Skin of body (tissue), 2 donors: Measurements from ENCODE around the gene PAN2. TPM values are rescaled to one million over a fixed set of nuclear protein-coding genes. Genes with fewer than 3 reads are reported as not detected.
A peak's percentile ranks its signal among the peaks of the same experiment; 100 is the strongest.
"Not testable (repeated sequence)": the region's sequence is repeated elsewhere in the genome, so short reads cannot be mapped to it uniquely, and the experiment has no call there.

Source experiments
- DNase-seq: peaks from one replicate; lab custom pipeline; 2025; lab: John Stamatoyannopoulos, UW
- total RNA-seq: library from RNA; depleted of rRNA; stranded (reverse); fragments of >200 nt; gene quantifications from one replicate; pipeline ENCODE4 v1.2.3, GENCODE V29; 2014

Gene PAN2
- total RNA-seq, 1 donor from 2014 or later = 43.7 TPM

DNA sequence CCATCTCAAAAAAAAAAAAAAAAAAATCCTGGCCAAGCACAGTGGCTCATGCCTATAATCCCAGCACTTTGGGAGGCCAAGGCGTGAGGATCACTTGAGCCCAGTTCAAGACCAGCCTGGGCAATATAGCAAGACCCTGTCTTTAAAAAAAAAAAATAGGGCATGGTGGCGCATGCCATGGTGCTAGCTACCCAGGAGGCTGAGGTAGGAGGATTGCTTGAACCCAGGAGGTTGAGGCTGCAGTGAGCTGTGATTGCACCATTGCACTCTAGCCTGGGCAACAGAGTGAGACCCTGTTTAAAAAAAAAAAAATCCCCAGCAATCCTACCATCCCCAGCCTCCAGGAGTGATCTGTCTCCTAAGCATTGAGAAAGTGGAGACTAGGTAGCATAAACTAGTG is 8.5 kb upstream of the PAN2 start:
- DNase-seq = not testable (repeated sequence)

DNA sequence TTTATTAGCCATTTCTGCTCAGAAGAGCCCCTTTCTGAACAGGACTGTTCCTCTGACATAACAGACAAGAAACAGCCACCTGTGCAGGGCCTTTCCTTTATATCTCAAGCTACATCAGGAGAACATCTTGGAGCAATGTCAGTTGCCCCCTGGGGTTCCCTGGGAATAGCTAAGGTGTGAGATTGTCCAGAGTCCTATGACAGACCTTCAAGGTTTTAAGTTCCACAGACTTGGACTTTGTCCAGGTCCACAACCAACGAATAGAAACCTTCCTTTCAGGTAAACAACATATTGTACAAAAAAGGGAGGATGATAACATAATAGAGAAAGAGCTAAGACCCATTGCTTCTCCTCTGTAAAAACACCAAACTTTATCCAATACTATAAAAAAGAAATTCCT is 7.8 kb upstream of the PAN2 start:
- no peak for DNase-seq

DNA sequence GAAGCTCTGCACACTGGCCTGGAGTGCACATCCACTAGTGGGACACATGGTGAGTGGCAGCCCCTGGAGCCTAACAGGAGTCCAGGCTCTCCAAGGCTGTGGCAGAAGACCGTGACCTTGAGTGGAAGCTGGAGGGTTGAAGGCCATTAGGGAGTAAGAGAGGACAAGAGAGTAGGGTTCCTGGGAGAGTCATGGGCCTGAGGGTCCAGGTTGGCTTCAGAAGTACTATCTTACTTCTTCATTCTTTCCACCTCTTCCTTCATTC is 5.3 kb upstream of the PAN2 start:
- no peak for DNase-seq

DNA sequence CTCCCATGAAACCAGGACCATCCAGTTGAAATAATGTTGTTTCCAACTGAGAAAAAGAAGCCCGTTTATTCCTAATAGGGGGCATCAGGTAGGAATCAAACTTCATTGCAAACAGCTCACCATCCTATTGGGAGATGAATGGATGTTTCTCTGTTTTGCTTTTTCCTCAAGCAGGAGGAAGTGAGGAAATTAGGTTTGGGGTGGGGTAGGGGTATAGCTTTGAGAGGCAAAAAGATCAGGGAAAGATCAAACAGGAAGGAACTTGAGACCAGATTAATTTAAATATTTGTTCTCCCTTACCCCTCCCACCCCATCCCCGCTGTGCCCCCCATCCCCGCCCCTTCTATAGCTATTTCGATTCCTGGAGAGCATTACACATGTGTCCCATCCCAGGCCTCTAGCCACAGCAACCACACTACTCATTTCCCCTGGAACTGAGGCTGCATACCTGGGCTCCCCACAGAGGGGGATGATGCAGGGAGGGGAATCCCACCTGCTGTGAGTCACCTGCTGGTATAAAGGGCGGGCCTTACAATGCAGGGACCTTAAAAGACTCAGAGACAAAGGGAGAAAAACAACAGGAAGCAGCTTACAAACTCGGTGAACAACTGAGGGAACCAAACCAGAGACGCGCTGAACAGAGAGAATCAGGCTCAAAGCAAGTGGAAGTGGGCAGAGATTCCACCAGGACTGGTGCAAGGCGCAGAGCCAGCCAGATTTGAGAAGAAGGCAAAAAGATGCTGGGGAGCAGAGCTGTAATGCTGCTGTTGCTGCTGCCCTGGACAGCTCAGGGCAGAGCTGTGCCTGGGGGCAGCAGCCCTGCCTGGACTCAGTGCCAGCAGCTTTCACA is 4.7 kb upstream of the PAN2 start, which contains the start of gene IL23A:
Gene IL23A, plus strand, starts transcription at position 577 of the 850 bp plus-strand sequence. Its CDS starts 161 bp downstream, at position 738.
- DNase-seq = no peak

DNA sequence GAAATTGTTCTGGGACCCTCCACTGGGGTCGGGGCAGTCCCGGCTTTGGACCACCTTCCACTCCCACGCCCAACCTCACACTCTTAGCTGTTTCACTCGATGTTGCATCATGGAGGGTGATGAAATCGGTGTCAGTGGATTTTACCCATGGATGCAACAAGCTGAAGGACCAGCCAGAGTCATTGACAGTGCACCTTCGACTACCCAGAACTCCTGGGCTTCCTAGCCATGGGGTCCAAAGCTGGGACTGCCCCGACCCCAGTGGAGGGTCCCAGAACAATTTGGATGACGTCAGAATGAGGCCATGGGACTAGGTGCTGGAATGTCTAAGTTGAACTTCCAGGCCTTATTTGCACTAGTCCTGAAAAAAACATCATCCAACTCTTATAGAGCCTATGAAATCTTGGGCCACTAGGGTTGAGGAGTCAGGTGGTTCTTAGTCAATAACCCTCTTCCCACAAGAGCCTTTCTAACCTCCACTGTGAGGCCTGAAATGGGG is 4.0 kb upstream of the PAN2 start:
- no peak for DNase-seq

DNA sequence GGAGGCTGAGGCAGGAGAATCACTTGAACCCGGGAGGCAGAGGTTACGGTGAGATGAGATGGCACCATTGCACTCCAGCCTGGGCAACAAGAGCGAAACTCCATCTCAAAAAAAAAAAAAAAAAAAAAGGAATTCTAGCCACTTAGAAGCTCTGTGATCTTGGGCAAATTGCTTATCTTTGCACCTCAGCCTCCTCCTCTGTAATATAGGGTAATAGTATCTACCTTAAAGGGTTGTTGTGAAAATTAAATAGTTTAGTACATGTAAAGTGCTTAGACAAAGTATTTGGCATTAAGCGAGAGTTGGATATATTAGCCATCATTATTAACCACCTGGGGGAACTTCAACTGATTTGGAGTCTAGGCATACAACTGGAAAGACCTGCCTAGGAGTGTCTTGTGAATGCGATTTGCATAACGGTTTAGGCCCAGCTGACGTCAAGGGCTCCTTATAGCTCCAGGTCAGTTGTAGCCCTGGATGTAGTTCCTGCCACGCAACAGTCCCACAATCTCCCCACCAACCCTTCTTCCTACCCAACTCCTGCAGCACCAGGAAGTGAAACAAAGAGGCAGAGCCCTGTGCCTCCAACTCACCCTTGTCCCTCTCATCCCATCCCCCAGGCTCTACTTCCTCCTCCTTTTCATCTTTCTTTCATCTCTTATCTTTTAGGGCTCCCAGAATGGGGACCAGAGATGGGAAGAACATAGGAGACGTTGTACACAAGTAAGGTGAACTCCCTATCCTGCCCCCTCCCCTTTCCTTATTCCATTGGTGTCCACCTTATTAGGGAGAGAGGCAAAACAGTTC is 2.8 kb upstream of the PAN2 start:
- peak; percentile 8 for DNase-seq

DNA sequence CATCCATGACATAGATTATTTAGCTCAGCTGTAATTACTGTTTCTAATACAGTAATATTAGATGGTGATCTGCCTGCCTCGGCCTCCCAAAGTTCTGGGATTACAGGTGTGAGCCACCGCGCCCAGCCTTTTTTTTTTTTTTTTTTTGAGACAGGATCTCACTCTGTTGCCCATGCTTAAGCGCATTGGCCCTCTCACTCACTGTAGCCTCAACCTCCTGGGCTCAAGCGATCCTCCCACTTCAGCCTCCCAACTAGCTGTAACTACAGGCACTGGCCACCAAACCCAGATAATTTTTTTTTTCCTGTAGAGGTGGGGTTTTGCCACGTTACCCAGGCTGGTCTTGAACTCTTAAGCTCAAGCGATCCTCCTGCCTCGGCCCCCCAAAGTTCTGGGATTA is 1.7 kb upstream of the PAN2 start:
- DNase-seq = not testable (repeated sequence)

DNA sequence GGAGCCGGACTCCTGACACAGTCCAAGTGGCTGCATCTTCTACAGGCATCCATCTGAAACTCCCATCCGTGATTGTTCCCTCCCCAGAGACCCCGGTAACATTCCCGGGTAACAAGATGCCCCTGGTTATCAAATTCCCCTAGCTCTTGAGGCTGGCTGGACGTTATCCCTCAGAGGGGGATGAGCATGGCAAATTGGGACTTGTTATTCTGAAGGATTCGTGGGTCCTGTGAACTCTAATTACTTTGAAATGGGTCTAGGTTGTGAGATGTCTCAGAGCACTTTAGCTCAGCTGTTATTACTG is 642 bp upstream of the PAN2 start:
- DNase-seq = no peak

DNA sequence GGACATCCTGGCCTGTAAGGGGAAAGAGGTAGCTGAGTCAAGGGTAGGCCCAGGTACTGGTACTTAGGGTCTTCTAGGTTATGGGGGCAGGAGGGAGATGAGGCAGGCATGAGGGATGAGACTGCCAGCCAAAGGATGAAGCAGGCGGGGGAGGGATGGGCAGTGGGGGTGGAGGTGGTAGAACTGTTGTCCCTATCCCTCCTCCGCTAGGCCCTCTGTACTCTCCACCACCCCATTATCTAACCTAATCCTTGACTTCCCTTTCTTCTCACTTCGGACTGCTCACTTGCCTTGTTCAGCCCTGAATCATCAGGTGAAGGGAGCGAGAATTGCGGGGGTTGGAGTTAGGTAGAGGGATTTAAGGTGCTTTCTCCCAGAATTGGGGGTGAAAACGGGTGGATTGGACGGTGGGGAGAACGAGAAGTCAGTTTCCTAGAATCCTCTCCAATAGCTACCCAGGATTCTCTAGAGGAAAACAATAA is 562 bp downstream of the PAN2 start:
- no peak for DNase-seq

DNA sequence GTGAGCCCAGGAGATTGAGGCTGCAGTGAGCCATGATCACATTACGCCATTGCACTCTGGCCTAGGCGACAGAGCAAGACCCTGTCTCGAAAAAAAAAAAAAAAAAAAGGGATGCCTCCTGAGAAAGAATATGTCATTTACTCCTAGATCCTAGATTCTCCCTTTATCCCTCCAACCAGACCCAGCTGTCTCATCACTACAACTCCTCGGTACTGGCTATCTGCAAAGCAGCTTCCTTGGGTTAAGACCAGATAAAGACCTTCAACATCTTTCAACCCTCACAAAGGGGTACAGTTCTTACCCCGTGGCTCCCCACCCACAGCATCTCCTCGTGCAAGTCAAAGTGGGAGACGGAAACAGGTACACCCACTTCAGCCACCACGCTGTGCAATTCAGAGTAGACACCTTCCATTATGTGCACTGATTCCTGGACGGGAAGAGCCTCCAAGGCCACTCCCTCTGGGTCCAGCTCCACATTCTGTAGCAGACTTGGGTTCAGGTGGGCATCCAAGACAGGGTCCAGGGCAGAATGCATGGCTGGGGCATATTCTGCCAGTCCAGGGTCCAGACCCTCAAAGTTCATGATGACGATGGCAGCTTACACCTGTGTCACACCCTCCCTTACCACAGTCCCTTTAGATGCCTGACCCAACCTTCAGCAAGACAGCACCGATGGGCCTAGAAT is 1.1 kb downstream of the PAN2 start:
- no peak for DNase-seq

DNA sequence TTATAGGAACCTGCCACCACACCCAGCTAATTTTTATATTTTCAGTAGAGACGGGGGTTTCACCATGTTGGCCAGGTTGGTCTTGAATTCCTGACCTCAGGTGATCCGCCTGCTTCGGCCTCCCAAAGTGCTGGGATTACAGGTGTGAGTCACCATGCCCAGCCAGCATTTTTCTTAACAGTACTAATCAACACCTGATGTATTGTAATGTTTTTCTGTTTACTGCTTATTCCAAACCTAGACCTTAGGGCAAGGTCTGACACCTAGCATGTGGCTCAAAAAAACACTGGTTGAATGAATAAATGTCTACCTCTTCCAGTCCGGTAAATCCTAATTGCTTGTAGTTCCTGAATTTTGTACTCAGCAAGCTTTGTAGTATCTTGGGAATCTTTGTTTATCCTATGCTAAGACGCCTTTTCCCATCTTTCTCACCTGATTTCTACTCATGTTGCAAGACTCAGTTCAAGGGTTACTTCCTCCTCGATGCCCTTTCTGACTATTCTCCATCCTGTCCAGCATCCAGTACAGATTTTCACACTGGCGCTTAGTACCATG is 2.8 kb downstream of the PAN2 start:
- DNase-seq = no peak

DNA sequence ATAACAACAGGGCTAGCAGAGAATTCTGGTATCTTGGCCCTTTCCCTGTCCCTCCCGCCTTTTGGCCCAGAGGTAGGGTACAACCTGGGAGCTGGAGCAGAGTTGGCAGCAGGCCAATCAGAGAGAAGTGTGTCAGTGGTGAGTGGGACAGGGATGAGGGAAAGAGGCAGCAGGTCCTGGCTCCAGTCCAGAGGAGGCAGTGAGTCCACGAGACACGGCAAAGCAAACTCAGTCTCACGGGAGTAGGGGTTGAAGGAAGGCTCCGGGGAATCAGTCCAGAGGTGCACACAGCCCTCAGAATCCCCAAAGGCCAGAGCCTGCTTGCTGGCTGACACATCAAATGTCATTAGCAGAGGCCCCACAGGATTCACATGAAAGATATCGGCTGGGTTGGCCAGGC is 7.3 kb downstream of the PAN2 start:
- DNase-seq = no peak

DNA sequence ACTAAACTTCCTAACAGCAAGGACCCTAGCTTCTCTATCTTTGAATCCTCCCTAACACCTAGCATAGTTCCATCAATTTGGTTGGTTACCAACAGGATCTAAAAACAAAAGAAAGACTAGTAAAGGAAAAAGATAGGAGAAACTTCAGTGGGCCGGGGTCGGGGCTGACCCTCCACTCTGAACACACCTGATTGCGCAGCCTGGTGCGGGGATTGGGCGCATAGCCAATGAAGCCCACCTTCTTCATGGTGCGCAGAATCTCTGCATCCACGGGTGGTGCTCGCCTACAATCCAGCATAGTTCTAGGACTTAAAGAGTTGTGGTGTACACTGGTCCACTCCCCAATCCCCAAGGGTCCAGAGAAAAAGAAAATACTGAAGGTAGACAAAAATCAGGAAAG is 7.7 kb downstream of the PAN2 start:
- no peak for DNase-seq

DNA sequence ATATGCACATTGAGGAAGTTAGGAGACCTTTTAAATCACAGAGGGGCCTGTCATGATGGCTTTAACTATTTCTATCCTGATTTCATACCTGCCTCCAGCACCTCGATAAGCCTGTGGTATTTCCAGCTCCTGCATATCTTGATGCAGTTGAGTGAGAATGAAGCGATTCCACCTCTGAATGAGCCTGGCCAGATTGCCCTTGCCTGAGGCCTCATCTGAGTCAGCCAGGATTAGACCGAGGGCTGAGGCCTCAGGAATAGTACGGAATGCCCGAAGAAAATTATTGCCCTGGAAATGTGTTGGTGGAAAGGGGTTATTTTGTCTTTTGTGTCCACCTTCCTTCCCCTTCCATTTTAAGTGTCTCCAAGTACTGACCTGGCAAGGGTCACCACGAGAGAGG is 9.6 kb downstream of the PAN2 start:
- DNase-seq = no peak

DNA sequence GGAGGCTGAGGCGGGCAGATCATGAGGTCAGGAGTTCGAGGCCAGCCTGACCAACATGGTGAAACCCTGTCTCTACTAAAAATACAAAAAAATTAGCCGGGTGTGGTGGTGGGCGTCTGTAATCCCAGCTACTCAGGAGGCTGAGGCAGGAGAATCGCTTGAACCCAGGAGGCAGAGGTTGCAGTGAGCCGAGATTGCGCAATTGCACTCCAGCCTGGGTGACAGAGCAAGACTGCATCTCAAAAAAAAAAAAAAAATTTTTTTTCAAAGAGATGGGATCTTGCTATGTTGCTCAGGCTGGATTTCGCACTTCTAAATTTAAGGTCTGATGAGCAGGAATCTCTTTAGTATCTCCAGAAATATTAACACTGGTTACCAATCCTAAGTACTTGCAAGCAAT is 12.2 kb downstream of the PAN2 start:
- not testable (repeated sequence) for DNase-seq

DNA sequence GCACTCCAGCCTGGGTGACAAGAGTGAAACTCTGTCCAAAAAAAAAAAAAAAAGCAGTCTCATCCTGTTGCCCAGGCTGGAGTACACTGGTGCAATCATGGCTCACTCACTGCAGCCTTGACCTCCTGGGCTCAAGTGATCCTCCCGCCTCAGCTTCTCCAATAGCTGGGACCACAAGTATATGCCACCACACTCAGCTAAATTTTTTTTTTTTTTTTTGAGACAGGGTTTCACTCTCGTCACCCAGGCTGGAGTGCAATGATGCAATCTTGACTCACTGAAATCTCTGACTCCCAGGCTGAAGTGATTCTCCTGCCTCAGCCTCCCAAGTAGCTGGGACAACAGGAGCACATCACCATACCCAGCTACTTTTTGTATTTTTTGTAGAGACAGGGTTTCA is 12.8 kb downstream of the PAN2 start:
- no peak for DNase-seq

DNA sequence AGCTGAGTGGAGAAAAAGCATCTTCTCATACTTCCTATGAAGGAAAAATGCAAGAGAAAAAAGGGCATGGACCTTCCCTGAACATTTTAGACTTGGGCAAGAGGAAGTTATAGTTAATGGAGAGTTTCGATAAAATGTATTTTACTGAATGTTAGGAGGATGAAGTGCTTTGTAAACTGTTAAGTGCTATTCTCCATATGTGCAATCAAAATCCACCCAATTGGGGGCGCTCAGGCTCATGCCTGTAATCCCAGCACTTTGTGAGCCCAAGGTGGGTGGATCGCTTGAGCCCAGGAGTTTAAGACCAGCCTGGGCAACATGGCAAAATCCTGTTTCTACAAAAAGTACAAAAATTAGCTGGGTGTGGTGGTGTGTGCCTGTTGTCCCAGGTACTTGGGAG is 16.1 kb downstream of the PAN2 start:
- no peak for DNase-seq

DNA sequence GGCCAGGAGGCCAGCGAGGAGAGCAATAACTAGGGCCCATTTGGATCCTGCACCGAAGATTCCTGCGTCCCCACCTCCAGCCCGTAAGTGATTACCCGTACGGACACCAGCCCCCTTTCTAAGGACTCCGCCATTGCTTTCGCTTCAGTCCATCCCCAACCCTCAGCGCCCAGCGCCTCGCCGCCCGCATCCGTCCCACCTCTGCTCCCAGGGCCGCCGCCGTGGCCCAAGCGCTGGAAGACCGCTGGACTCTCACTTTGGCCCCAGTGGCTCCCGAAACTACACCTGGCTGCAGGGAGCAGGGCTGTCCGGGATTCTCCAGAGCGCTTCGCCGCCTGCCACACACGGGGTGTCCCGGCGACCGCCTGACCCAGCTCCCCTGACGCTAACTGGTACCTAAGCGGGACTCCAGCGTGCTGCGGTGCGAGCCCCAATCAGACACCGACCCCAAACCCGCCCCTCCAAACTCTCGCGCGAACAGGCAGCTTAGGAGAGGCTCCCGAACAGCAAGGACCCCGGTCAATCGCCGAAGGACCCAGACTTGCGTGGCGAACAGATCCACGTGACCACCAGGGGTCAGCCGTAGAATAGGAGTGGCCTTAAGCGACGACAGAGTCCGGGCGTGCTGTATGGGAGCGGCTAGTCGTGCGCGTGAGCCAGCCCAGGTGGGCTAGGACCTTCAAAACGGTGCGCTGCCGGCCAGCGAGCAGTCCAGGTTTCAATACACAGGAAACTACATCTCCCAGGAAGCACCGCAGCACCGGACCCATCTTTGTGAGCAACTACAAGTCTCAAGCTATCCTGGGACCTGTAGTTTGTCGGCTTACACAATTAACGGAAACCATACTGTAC is 18.0 kb downstream of the PAN2 start, which contains the start of gene CNPY2:
Gene CNPY2, minus strand, starts transcription at position 367 of the 852 bp plus-strand sequence. CDS start 771 bp downstream, outside the sequence.
- peak; percentile 96 for DNase-seq

DNA sequence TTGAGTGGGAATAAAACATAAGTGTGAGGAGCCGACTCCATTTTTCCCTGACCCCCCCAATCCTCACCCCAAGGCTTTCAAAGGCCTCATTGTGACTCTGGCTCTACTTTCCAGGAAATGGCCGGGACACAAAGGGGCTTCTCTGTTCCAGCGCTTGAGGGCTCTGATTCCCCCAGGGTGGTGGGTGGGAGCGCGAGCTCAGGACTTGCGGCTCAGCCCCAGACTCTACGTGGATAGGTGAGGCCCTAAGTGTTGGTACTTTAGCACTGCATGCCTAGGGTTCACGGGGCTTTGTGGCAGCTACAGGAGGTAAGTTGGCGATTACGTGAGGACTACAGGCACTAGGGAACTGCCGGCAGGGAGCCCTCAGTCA is 18.6 kb downstream of the PAN2 start:
- peak; percentile 26 for DNase-seq

DNA sequence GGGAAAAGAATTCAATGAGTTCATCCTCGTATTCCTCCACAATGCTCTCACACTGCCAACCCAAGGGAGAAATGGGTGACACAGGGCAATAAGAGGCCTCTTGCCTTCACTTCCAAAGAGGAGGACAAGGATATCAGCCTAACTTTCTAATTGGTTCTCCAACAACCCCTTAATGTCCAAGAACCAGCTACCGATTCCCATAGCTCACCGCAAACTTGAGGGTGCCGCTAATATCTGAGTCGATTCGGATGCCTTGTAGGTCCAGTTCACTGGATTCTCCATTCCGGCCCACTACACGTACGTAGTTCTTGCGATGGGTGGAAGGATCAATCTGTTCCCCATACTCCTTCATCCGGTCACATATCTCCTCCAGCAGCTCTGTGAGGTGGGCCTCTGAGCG is 22.8 kb downstream of the PAN2 start:
- no peak for DNase-seq

DNA sequence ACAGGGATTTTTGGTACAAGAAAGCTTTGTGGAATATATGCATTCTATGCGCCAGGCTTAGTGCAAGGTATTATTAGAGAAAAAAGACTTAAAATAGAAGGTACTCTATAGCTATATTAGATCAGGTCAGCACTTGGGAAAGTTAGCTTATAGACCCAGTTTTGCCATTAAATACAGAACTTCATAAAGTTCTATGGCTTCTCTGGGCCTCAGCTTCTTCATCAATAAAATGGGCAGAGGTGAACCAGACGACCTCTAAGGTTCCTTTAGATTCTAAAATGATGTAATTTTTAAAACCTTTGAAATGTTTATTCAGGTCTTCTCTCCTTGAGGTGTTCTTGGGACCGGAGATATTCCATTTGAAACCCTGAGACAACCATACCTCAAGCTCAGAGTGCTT is 25.1 kb downstream of the PAN2 start:
- no peak for DNase-seq
